Liver (tissue), 9 donors: ENCODE data around the gene PLD4. TPM values are rescaled to one million over a fixed set of nuclear protein-coding genes. Genes with fewer than 3 reads are reported as not detected.

Experiments used
- DNase-seq: peaks from one replicate; pipeline ENCODE4 v3.0.0-alpha.2; 2017; ENCODE audit warnings: low spot score
- H3K27ac ChIP-seq, 2 donors: one replicate each; pipeline ENCODE4 v1.7.0; 2013; ENCODE audit warnings: inconsistent platforms in 2 of 2, low read length in 2 of 2, control low read depth in 1 of 2, low read depth in 1 of 2, mild to moderate bottlenecking in 1 of 2
- H3K27me3 ChIP-seq, 4 donors: one replicate each; pipeline versions ENCODE4 v1.6.1 to v1.7.0; 2013; ENCODE audit warnings: low read length in 3 of 4, inconsistent platforms in 1 of 4, mild to moderate bottlenecking in 1 of 4, moderate library complexity in 1 of 4; ENCODE audit not compliant: control insufficient read depth in 4 of 4, insufficient read depth in 4 of 4
- H3K36me3 ChIP-seq, 4 donors: one replicate each; pipeline versions ENCODE4 v1.6.1 to v1.7.0; 2013; ENCODE audit warnings: low read length in 3 of 4, mild to moderate bottlenecking in 3 of 4, low read depth in 1 of 4, moderate library complexity in 1 of 4; ENCODE audit not compliant: control insufficient read depth in 4 of 4, insufficient read depth in 3 of 4
- H3K4me1 ChIP-seq, 4 donors: one replicate each; pipeline versions ENCODE4 v1.6.1 to v1.7.0; 2013; ENCODE audit warnings: low read length in 3 of 4, mild to moderate bottlenecking in 3 of 4, moderate library complexity in 1 of 4; ENCODE audit not compliant: control insufficient read depth in 4 of 4, insufficient read depth in 4 of 4
- H3K4me3 ChIP-seq, 3 donors: one replicate each; pipeline versions ENCODE4 v1.6.1 to v1.7.0; 2013; ENCODE audit warnings: low read length in 3 of 3, control low read depth in 1 of 3, low read depth in 1 of 3, mild to moderate bottlenecking in 1 of 3
- H3K9ac ChIP-seq, 2 donors: one replicate each; pipeline ENCODE4 v1.7.0; 2013; ENCODE audit warnings: low read length in 2 of 2, mild to moderate bottlenecking in 2 of 2, moderate library complexity in 2 of 2, control low read depth in 1 of 2, low read depth in 1 of 2
- H3K9me3 ChIP-seq, 4 donors: one replicate each; pipeline versions ENCODE4 v1.6.1 to v1.7.0; 2013; ENCODE audit warnings: low read length in 3 of 4; ENCODE audit not compliant: control insufficient read depth in 4 of 4
- EGR1 ChIP-seq, 2 donors: IDR thresholded peaks; 2 replicates each; pipeline ENCODE4 v1.6.1; 2016 to 2018; ENCODE audit warnings: antibody characterized with exemption in 2 of 2, low read depth in 2 of 2
- FOXA1 ChIP-seq: IDR thresholded peaks from 2 replicates; pipeline ENCODE4 v1.6.1; 2016; ENCODE audit warnings: antibody characterized with exemption
- FOXA2 ChIP-seq: IDR thresholded peaks from 2 replicates; pipeline ENCODE4 v1.6.1; 2016; ENCODE audit warnings: antibody characterized with exemption
- GABPA ChIP-seq, 2 donors: IDR thresholded peaks in 1 of 2; conservative IDR thresholded peaks in 1 of 2; 2 replicates each; pipeline ENCODE4 v1.6.1; 2016; ENCODE audit warnings: antibody characterized with exemption in 2 of 2, mild to moderate bottlenecking in 1 of 2, moderate library complexity in 1 of 2
- HNF4A ChIP-seq, 2 donors: conservative IDR thresholded peaks; 2 replicates each; pipeline ENCODE4 v1.6.1; 2016; ENCODE audit warnings: antibody characterized with exemption in 2 of 2, mild to moderate bottlenecking in 2 of 2
- HNF4G ChIP-seq: IDR thresholded peaks from 2 replicates; pipeline ENCODE4 v1.6.1; 2016; ENCODE audit warnings: antibody characterized with exemption
- JUND ChIP-seq, 2 donors: IDR thresholded peaks; 2 replicates each; pipeline ENCODE4 v1.6.1; 2016; ENCODE audit warnings: antibody characterized with exemption in 2 of 2
- NR2F2 ChIP-seq: IDR thresholded peaks from 2 replicates; pipeline ENCODE4 v1.6.1; 2016; ENCODE audit warnings: antibody characterized with exemption
- RAD21 ChIP-seq, 2 donors: IDR thresholded peaks; 2 replicates each; pipeline ENCODE4 v1.6.1; 2016; ENCODE audit warnings: antibody characterized with exemption in 2 of 2, mild to moderate bottlenecking in 2 of 2
- RXRA ChIP-seq, 2 donors: IDR thresholded peaks; 2 replicates each; pipeline ENCODE4 v1.6.1; 2017 to 2018; ENCODE audit warnings: antibody characterized with exemption in 2 of 2, mild to moderate bottlenecking in 1 of 2
- SP1 ChIP-seq: IDR thresholded peaks from 2 replicates; pipeline ENCODE4 v1.6.1; 2018; ENCODE audit warnings: antibody characterized with exemption, mild to moderate bottlenecking
- TAF1 ChIP-seq: conservative IDR thresholded peaks from 2 replicates; pipeline ENCODE4 v1.6.1; 2016; ENCODE audit warnings: antibody characterized with exemption, mild to moderate bottlenecking
- YY1 ChIP-seq: IDR thresholded peaks from 2 replicates; pipeline ENCODE4 v1.6.1; 2016; ENCODE audit warnings: antibody characterized with exemption, mild to moderate bottlenecking
- WGBS: extraction: QIAGEN DNeasy Blood & Tissue Kit; methylation state at CpG from one replicate; pipeline ENCODE4 v1.1.7; 2013; 5-methylcytosine and 5-hydroxymethylcytosine counted together
- polyA plus RNA-seq, 2 donors: library from polyadenylated mRNA; stranded (reverse) in 1 of 2; unstranded in 1 of 2; fragments of 200-250 nt in 1 of 2; fragments of >200 nt in 1 of 2; fragmentation: Nextera tagmentation in 1 of 2; extraction: Ambion mirVana in 1 of 2; gene quantifications; one replicate each; pipeline versions ENCODE4 v1.2.1 to v1.2.3, GENCODE V29; 2013 to 2015
- total RNA-seq, 2 donors: library from RNA; depleted of rRNA; stranded (reverse); fragments of >200 nt; gene quantifications; one replicate each; pipeline ENCODE4 v1.2.3, GENCODE V29; 2014
- TF ChIP-seq, protein P1 (sequence below): IDR thresholded peaks from 2 replicates; pipeline ENCODE4 v1.6.1; 2016; ENCODE audit warnings: antibody characterized with exemption, mild to moderate bottlenecking
- TF ChIP-seq, protein P2 (sequence below): IDR thresholded peaks from 2 replicates; pipeline ENCODE4 v1.6.1; 2016; ENCODE audit warnings: antibody characterized with exemption
- TF ChIP-seq, protein P3 (sequence below): IDR thresholded peaks from 2 replicates; pipeline ENCODE4 v1.6.1; 2016; ENCODE audit warnings: antibody characterized with exemption
- TF ChIP-seq, protein P4 (sequence below): fragments of 150-350 bp; IDR thresholded peaks from 2 replicates; pipeline ENCODE4 v1.5.1; 2017; ENCODE audit warnings: improper control_type of control experiment, low read depth, low read length; ENCODE audit not compliant: missing input control
- TF ChIP-seq, protein P5 (sequence below): IDR thresholded peaks from 2 replicates; pipeline ENCODE4 v1.6.1; 2016; ENCODE audit warnings: antibody characterized with exemption
- donor health status: healthy.
- donor health status: healthy.
- donor health status: healthy.
- donor health status: healthy.
- donor health status: healthy.

PLD4 gene, protein sequence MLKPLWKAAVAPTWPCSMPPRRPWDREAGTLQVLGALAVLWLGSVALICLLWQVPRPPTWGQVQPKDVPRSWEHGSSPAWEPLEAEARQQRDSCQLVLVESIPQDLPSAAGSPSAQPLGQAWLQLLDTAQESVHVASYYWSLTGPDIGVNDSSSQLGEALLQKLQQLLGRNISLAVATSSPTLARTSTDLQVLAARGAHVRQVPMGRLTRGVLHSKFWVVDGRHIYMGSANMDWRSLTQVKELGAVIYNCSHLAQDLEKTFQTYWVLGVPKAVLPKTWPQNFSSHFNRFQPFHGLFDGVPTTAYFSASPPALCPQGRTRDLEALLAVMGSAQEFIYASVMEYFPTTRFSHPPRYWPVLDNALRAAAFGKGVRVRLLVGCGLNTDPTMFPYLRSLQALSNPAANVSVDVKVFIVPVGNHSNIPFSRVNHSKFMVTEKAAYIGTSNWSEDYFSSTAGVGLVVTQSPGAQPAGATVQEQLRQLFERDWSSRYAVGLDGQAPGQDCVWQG
- total RNA-seq (10 to 100 TPM in 1 of 2 donors, under 1 TPM in 1; under 0.01 to 14.5 TPM), polyA plus RNA-seq (under 1 TPM; 0.31 to 0.39 TPM)

DNA sequence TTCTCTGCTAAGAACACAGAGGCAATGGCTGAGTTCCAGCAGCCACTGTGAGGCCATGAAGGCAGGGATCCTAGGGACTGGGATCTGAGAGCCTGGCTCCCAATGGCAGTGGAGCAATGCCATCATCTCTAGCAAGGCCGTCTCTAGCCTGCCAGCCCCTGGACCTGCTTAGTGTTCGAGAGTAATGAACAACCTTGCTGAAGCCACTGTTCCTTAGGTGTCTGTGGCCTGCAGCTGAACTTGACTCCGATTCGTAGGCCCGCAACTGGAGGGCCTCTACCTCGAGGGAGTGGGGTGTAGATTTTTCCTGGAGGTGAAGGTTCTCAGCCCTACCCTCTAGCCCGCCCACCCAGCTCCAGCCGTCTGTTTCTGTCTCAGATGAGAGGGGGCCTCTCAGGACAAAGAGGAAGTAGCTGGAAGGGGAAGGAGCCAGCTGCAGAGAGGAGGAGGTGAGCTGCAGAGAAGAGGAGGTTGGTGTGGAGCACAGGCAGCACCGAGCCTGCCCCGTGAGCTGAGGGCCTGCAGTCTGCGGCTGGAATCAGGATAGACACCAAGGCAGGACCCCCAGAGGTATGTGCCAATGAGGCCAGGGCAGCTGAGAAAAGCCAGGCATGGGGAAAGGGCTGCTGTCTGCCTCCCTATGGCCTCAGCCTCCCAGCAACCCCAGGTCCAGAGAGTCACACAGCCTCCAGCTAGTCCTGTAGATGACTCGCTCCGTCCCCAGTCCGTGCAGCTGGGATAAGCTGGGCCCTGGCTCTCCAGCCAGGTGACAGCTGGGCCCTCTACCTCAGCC lies at the start of gene PLD4:
Gene PLD4, plus strand, starts transcription at position 459 of the 793 bp plus-strand sequence. CDS start 2,262 bp downstream, outside the sequence.
- Histone ChIP-seq H3K9ac (no peak within 1 kb of the TSS), H3K27ac (no peak within 1 kb of the TSS), H3K4me1 (no peaks in the 10 kb centered on the region), H3K4me3 (no peak within 1 kb of the TSS), H3K27me3 (no peaks in the 10 kb centered on the region), H3K36me3 (no peaks in the 10 kb centered on the region), H3K9me3 (peaks cover 0 to 4% (median 0%) of the 10 kb centered on the region in 4 donors)
- 75% methylated on average over 14 of the region's 14 CpGs for WGBS
- TF ChIP-seq, protein P1, sequence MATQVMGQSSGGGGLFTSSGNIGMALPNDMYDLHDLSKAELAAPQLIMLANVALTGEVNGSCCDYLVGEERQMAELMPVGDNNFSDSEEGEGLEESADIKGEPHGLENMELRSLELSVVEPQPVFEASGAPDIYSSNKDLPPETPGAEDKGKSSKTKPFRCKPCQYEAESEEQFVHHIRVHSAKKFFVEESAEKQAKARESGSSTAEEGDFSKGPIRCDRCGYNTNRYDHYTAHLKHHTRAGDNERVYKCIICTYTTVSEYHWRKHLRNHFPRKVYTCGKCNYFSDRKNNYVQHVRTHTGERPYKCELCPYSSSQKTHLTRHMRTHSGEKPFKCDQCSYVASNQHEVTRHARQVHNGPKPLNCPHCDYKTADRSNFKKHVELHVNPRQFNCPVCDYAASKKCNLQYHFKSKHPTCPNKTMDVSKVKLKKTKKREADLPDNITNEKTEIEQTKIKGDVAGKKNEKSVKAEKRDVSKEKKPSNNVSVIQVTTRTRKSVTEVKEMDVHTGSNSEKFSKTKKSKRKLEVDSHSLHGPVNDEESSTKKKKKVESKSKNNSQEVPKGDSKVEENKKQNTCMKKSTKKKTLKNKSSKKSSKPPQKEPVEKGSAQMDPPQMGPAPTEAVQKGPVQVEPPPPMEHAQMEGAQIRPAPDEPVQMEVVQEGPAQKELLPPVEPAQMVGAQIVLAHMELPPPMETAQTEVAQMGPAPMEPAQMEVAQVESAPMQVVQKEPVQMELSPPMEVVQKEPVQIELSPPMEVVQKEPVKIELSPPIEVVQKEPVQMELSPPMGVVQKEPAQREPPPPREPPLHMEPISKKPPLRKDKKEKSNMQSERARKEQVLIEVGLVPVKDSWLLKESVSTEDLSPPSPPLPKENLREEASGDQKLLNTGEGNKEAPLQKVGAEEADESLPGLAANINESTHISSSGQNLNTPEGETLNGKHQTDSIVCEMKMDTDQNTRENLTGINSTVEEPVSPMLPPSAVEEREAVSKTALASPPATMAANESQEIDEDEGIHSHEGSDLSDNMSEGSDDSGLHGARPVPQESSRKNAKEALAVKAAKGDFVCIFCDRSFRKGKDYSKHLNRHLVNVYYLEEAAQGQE, result no peak
- TF ChIP-seq RXRA (IDR thresholded peaks at IDR 0.05) (no peak), HNF4G (no peak), NR2F2 (no peak), RAD21 (IDR thresholded peaks at IDR 0.05) (no peak), TAF1 (no peak), EGR1 (IDR thresholded peaks at IDR 0.05; ENCODE audit: low read depth in 2 of 2) (no peak), FOXA1 (no peak), HNF4A (conservative IDR thresholded peaks at IDR 0.05) (no peak), SP1 (no peak), FOXA2 (no peak), JUND (IDR thresholded peaks at IDR 0.05) (no peak), YY1 (no peak), GABPA (IDR thresholded peaks at IDR 0.05 in 1 of 2, conservative IDR thresholded peaks at IDR 0.05 in 1 of 2) (no peak)
- TF ChIP-seq, protein P2, sequence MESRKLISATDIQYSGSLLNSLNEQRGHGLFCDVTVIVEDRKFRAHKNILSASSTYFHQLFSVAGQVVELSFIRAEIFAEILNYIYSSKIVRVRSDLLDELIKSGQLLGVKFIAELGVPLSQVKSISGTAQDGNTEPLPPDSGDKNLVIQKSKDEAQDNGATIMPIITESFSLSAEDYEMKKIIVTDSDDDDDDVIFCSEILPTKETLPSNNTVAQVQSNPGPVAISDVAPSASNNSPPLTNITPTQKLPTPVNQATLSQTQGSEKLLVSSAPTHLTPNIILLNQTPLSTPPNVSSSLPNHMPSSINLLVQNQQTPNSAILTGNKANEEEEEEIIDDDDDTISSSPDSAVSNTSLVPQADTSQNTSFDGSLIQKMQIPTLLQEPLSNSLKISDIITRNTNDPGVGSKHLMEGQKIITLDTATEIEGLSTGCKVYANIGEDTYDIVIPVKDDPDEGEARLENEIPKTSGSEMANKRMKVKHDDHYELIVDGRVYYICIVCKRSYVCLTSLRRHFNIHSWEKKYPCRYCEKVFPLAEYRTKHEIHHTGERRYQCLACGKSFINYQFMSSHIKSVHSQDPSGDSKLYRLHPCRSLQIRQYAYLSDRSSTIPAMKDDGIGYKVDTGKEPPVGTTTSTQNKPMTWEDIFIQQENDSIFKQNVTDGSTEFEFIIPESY, result no peak
- TF ChIP-seq, protein P3, sequence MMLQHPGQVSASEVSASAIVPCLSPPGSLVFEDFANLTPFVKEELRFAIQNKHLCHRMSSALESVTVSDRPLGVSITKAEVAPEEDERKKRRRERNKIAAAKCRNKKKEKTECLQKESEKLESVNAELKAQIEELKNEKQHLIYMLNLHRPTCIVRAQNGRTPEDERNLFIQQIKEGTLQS, result no peak
- TF ChIP-seq, protein P4, sequence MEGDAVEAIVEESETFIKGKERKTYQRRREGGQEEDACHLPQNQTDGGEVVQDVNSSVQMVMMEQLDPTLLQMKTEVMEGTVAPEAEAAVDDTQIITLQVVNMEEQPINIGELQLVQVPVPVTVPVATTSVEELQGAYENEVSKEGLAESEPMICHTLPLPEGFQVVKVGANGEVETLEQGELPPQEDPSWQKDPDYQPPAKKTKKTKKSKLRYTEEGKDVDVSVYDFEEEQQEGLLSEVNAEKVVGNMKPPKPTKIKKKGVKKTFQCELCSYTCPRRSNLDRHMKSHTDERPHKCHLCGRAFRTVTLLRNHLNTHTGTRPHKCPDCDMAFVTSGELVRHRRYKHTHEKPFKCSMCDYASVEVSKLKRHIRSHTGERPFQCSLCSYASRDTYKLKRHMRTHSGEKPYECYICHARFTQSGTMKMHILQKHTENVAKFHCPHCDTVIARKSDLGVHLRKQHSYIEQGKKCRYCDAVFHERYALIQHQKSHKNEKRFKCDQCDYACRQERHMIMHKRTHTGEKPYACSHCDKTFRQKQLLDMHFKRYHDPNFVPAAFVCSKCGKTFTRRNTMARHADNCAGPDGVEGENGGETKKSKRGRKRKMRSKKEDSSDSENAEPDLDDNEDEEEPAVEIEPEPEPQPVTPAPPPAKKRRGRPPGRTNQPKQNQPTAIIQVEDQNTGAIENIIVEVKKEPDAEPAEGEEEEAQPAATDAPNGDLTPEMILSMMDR, result no peak
- TF ChIP-seq, protein P5, sequence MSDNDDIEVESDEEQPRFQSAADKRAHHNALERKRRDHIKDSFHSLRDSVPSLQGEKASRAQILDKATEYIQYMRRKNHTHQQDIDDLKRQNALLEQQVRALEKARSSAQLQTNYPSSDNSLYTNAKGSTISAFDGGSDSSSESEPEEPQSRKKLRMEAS, result no peak
- no peak for DNase-seq
